Fibroblast of lung (primary cell): ENCODE results near the gene WWC2. TPM values are rescaled to one million over a fixed set of nuclear protein-coding genes. Genes with fewer than 3 reads are reported as not detected.

Source experiments
- DNase-seq, 2 donors: peaks; one replicate each; pipeline versions ENCODE4 v3.0.0 to v3.0.0-alpha.2; 2010; ENCODE audit warnings: low read depth in 2 of 2
- H2AFZ ChIP-seq: 2 replicates; pipeline ENCODE4 v1.5.1; 2012; ENCODE audit warnings: low read length, control low read depth, inconsistent platforms
- H3K27ac ChIP-seq: 2 replicates; pipeline ENCODE4 v1.5.1; 2011; ENCODE audit warnings: low read length, control low read depth; ENCODE audit not compliant: insufficient read depth
- H3K27me3 ChIP-seq: 2 replicates; pipeline ENCODE4 v1.5.1; 2011; ENCODE audit warnings: mild to moderate bottlenecking, low read length; ENCODE audit not compliant: control insufficient read depth, insufficient read depth
- H3K36me3 ChIP-seq: 2 replicates; pipeline ENCODE4 v1.5.1; 2011; ENCODE audit warnings: low read length; ENCODE audit not compliant: control insufficient read depth, insufficient read depth
- H3K4me1 ChIP-seq: 2 replicates; pipeline ENCODE4 v1.5.1; 2011; ENCODE audit warnings: low read length; ENCODE audit not compliant: control insufficient read depth, insufficient read depth; ENCODE audit errors: extremely low read depth
- H3K4me2 ChIP-seq: 2 replicates; pipeline ENCODE4 v1.5.1; 2011; ENCODE audit warnings: low read length, control low read depth; ENCODE audit not compliant: insufficient read depth; ENCODE audit errors: extremely low read depth
- H3K4me3 ChIP-seq, 4 experiments: fragments of 200-600 bp in 1 of 4; sonication (generic) in 1 of 4; replicated peaks in 1 of 4; 2 replicates each; pipeline ENCODE4 v1.5.1; 2011 to 2016; ENCODE audit warnings: low read length in 4 of 4, low read depth in 3 of 4, mild to moderate bottlenecking in 3 of 4, control low read depth in 2 of 4, inconsistent platforms in 1 of 4, mixed read lengths in 1 of 4; ENCODE audit not compliant: insufficient read depth in 1 of 4; ENCODE audit errors: control extremely low read depth in 1 of 4
- H3K79me2 ChIP-seq: 2 replicates; pipeline ENCODE4 v1.5.1; 2012; ENCODE audit warnings: mild to moderate bottlenecking, low read length, inconsistent platforms; ENCODE audit not compliant: control insufficient read depth, insufficient read depth
- H3K9ac ChIP-seq: 2 replicates; pipeline ENCODE4 v1.5.1; 2011; ENCODE audit warnings: mild to moderate bottlenecking, low read length, control low read depth; ENCODE audit not compliant: insufficient read depth
- H3K9me3 ChIP-seq: 2 replicates; pipeline ENCODE4 v1.5.1; 2012; ENCODE audit warnings: low read depth, low read length; ENCODE audit not compliant: control insufficient read depth, insufficient read depth
- H4K20me1 ChIP-seq: 2 replicates; pipeline ENCODE4 v1.5.1; 2011; ENCODE audit warnings: low read length; ENCODE audit not compliant: control insufficient read depth, insufficient read depth; ENCODE audit errors: extremely low read depth
- CTCF ChIP-seq, 2 donors: IDR thresholded peaks in 1 of 2; conservative IDR thresholded peaks in 1 of 2; 1 replicate in 1 of 2; 2 replicates in 1 of 2; pipeline ENCODE4 v1.5.1; 2011 to 2012; ENCODE audit warnings: low read length in 2 of 2, control low read depth in 1 of 2, inconsistent platforms in 1 of 2, low read depth in 1 of 2, mild to moderate bottlenecking in 1 of 2
- EZH2 ChIP-seq: IDR thresholded peaks from 2 replicates; pipeline ENCODE4 v1.5.1; 2012; ENCODE audit warnings: low read length, control low read depth, mild to moderate bottlenecking; ENCODE audit errors: missing control alignments
- polyA plus RNA-seq, 2 donors: library from polyadenylated mRNA; depleted of rRNA in 1 of 2; stranded (reverse) in 1 of 2; unstranded in 1 of 2; fragments of >200 nt; gene quantifications; 2 replicates each; pipeline ENCODE4 v1.2.1, GENCODE V29; 2011 to 2012; ENCODE audit warnings: missing spikeins in 1 of 2
- total RNA-seq: library from RNA; depleted of rRNA; stranded (reverse); fragments of >200 nt; gene quantifications from 2 replicates; pipeline ENCODE4 v1.2.1, GENCODE V29; 2014

Gene WWC2
- total and polyA plus RNA-seq, 2 donors (not counting 1 experiment from before 2014, with no cell fraction given): 31.6 to 34.0 TPM

DNA sequence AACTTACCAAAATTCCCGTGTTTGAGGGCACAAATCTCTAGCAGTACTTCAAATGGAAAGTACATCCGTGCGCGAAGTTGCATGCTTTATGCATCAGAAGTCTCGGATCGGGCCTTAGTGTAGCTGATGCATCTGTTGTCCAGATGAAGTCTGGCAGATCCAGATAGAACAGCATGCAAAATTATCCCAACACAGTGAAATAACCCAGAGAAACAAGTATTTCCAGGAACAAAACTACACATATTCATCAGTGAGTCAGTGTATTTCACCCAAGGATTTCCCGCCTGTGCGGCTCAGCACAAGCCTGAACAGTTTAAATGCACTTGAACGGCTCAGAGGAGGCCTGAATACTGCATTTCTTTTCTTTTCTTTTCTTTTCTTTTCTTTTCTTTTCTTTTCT is 250.6 kb downstream of the WWC2 start:
- H3K4me3 ChIP-seq: no peak overlapping the region
- H3K27ac ChIP-seq: peak overlapping the region; percentile 87
- no peak overlapping the region for H2AFZ ChIP-seq
- no peaks in the 10 kb centered on the region for H4K20me1 ChIP-seq
- TF ChIP-seq CTCF (conservative IDR thresholded peaks at IDR 0.05 in 1 of 2, IDR thresholded peaks at IDR 0.05 in 1 of 2; ENCODE audit: low read depth in 1 of 2, low read length in 2 of 2) (no peak), EZH2 (no peak)
- H3K36me3 ChIP-seq: no peaks in the 10 kb centered on the region
- no peaks in the 10 kb centered on the region for H3K27me3 ChIP-seq
- H3K9ac ChIP-seq: no peak overlapping the region
- H3K79me2 ChIP-seq: no peaks in the 10 kb centered on the region
- no peaks in the 10 kb centered on the region for H3K9me3 ChIP-seq
- peaks cover 16% of the 10 kb centered on the region for H3K4me1 ChIP-seq
- peak; percentile 60 to 78 for DNase-seq
- H3K4me2 ChIP-seq: no peak overlapping the region

DNA sequence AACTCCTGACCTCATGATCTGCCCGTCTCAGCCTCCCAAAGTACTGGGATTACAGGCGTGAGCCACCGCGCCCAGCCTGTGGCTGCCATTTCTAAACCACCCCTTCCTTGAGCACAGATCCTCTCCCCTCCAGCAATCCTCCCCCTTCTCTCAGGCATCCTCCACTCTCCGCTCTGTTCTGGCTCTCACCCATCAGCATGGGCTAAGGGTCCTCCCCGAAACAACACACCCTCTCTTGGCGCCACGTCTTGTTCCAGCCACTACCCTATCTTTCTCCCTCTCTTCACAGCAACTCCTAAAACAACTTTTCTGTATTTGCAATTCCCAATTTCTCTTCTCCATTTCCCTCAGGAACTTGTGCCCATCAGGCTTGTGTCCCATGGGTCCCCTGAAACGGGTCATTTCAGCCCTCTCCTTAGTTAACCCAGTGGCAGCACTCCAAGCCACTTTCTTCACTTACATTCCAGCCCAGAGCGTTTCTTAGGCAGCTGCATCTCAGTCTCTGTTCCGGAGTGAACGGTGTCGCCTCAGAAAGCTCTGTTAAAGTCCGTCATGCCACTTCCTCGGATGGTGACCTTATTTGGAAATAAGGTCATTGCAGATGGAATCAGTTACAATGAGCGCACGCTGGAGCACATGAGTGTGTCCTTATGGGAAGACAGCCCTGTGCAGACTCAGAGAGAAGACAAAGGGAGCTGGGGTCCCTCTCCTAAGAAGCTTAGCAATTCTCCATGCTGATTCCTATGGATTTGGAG is 251.4 kb downstream of the WWC2 start:
- Histone ChIP-seq H3K36me3 (no peaks in the 10 kb centered on the region), H3K9me3 (no peaks in the 10 kb centered on the region), H3K9ac (peak overlapping the region; percentile 26), H3K27ac (peak overlapping the region; percentile 58), H3K4me1 (peaks cover 19% of the 10 kb centered on the region), H3K4me3 (no peak overlapping the region), H3K4me2 (no peak overlapping the region), H2AFZ (peak overlapping the region; percentile 20), H3K79me2 (no peaks in the 10 kb centered on the region), H3K27me3 (no peaks in the 10 kb centered on the region), H4K20me1 (no peaks in the 10 kb centered on the region)
- DNase-seq: no peak
- TF ChIP-seq CTCF (conservative IDR thresholded peaks at IDR 0.05 in 1 of 2, IDR thresholded peaks at IDR 0.05 in 1 of 2; ENCODE audit: low read depth in 1 of 2, low read length in 2 of 2) (no peak), EZH2 (no peak)

DNA sequence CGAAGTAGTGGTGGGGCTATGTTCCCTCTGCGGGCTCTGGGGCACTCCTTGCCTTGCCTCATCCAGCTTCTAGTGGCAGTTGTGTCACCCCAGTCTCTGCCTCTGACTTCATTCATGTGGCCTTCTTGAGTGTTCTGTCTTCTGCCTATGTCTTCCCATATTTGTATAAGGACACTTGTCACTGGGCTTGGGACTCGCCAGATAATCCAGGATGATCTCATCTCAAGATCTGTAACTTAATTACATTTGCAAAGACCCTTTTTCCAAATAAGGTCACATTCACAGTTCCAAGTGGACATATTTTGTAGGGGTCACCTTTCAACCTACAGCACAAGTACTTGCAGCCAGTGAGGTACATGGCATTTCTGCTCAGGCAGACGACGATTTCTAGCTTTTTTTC is 253.5 kb downstream of the WWC2 start:
- TF ChIP-seq EZH2: no peak
- TF ChIP-seq CTCF (conservative IDR thresholded peaks at IDR 0.05 in 1 of 2, IDR thresholded peaks at IDR 0.05 in 1 of 2; ENCODE audit: low read depth in 1 of 2, low read length in 2 of 2): no peak
- DNase-seq: no peak

More for the DNA sequence above, 253.5 kb downstream of the WWC2 start:
- H3K4me1 ChIP-seq: peaks cover 23% of the 10 kb centered on the region
- H3K9ac ChIP-seq: no peak overlapping the region
- H3K79me2 ChIP-seq: no peaks in the 10 kb centered on the region
- no peaks in the 10 kb centered on the region for H3K27me3 ChIP-seq
- H2AFZ ChIP-seq: no peak overlapping the region
- no peak overlapping the region for H3K4me2 ChIP-seq
- H3K9me3 ChIP-seq: no peaks in the 10 kb centered on the region
- no peaks in the 10 kb centered on the region for H3K36me3 ChIP-seq
- H3K4me3 ChIP-seq: no peak overlapping the region
- no peak overlapping the region for H3K27ac ChIP-seq
- no peaks in the 10 kb centered on the region for H4K20me1 ChIP-seq
